K562 (cell line): ENCODE data around the gene KCNH2. TPM values are rescaled to one million over a fixed set of nuclear protein-coding genes. Genes with fewer than 3 reads are reported as not detected.
A peak's percentile ranks its signal among the peaks of the same experiment; 100 is the strongest.

Source experiments
- CBFA2T3 ChIP-seq: fragments of 450-650 bp; IDR thresholded peaks from 2 replicates; pipeline ENCODE4 v1.6.1; 2017
- CTBP1 ChIP-seq: fragments of 450-650 bp; IDR thresholded peaks from 2 replicates; pipeline ENCODE4 v1.6.1; 2016; ENCODE audit warnings: borderline replicate concordance
- DNMT1 ChIP-seq: fragments of 450-650 bp; IDR thresholded peaks from 2 replicates; pipeline ENCODE4 v1.6.1; 2016; ENCODE audit warnings: antibody characterized with exemption, mild to moderate bottlenecking
- FOXP1 ChIP-seq: sonication (generic); formaldehyde crosslinking; IDR thresholded peaks from 2 replicates; pipeline ENCODE4 v1.8.0; 2022; ENCODE audit warnings: mild to moderate bottlenecking, missing genetic modification reagents
- HMGN3 ChIP-seq: IDR thresholded peaks from 2 replicates; pipeline ENCODE4 v1.6.1; 2011; ENCODE audit warnings: borderline replicate concordance, low read depth, mild to moderate bottlenecking, mixed read lengths, low read length; ENCODE audit not compliant: insufficient read length; ENCODE audit errors: extremely low read depth
- JUN ChIP-seq, 2 experiments: sonication (generic) in 1 of 2; formaldehyde crosslinking in 1 of 2; IDR thresholded peaks; 2 replicates each; pipeline versions ENCODE4 v1.6.1 to v1.8.0; 2012 to 2022; ENCODE audit warnings: borderline replicate concordance in 2 of 2, mild to moderate bottlenecking in 2 of 2, improper control_type of control experiment in 1 of 2, low read depth in 1 of 2, low read length in 1 of 2, missing genetic modification reagents in 1 of 2
- KLF13 ChIP-seq: fragments of 450-650 bp; IDR thresholded peaks from 2 replicates; pipeline ENCODE4 v1.6.1; 2016; ENCODE audit warnings: missing genetic modification characterization, low read depth, mild to moderate bottlenecking, missing compliant biosample characterization, moderate library complexity, borderline replicate concordance
- NR2C1 ChIP-seq, 2 experiments: fragments of 450-650 bp; IDR thresholded peaks; 2 replicates each; pipeline ENCODE4 v1.6.1; 2017; ENCODE audit warnings: mild to moderate bottlenecking in 2 of 2, antibody characterized with exemption in 1 of 2, inconsistent platforms in 1 of 2, missing compliant biosample characterization in 1 of 2, missing genetic modification characterization in 1 of 2
- PATZ1 ChIP-seq: fragments of 250-450 bp; sonication (Bioruptor Pico); IDR thresholded peaks from 2 replicates; pipeline ENCODE4 v1.5.0; 2020; ENCODE audit warnings: mild to moderate bottlenecking, borderline replicate concordance
- PPARD ChIP-seq: fragments of 250-450 bp; sonication (Bioruptor Pico); IDR thresholded peaks from 2 replicates; pipeline ENCODE4 v1.8.0; 2022; ENCODE audit warnings: inconsistent platforms, mild to moderate bottlenecking, moderate library complexity
- PRMT5 ChIP-seq: sonication (generic); formaldehyde crosslinking; IDR thresholded peaks from 2 replicates; pipeline ENCODE4 v1.5.0; 2020; ENCODE audit warnings: missing genetic modification reagents
- RBM14 ChIP-seq: fragments of 200-400 bp; formaldehyde crosslinking; IDR thresholded peaks from 2 replicates; pipeline ENCODE4 v1.6.1; 2018; ENCODE audit warnings: low read depth, mild to moderate bottlenecking, low read length, moderate library complexity, borderline replicate concordance; ENCODE audit not compliant: insufficient read depth
- THRAP3 ChIP-seq: fragments of 450-650 bp; IDR thresholded peaks from 2 replicates; pipeline ENCODE4 v1.6.1; 2016; ENCODE audit warnings: mild to moderate bottlenecking, inconsistent platforms, borderline replicate concordance
- ZNF239 ChIP-seq: fragments of 250-450 bp; sonication (Bioruptor Pico); IDR thresholded peaks from 2 replicates; pipeline ENCODE4 v1.4.0; 2020; ENCODE audit warnings: mild to moderate bottlenecking
- ZNF316 ChIP-seq: fragments of 450-650 bp; IDR thresholded peaks from 2 replicates; pipeline ENCODE4 v1.6.1; 2016
- ZNF76 ChIP-seq: fragments of 250-450 bp; sonication (Bioruptor Pico); IDR thresholded peaks from 2 replicates; pipeline ENCODE4 v1.4.0; 2020; ENCODE audit warnings: mild to moderate bottlenecking, moderate library complexity, borderline replicate concordance
- ZNF780A ChIP-seq: fragments of 250-450 bp; sonication (Bioruptor Pico); IDR thresholded peaks from 2 replicates; pipeline ENCODE4 v1.5.0; 2021; ENCODE audit warnings: mild to moderate bottlenecking
- polyA plus RNA-seq, 8 experiments: library from polyadenylated mRNA; depleted of rRNA in 4 of 8; stranded (reverse) in 5 of 8; unstranded in 3 of 8; fragments of >200 nt; fragmentation: Nextera tagmentation in 2 of 8; fragmentation: Illumina TruSeq in 1 of 8; extraction: Ambion mirVana in 2 of 8; extraction: Trizol in 1 of 8; gene quantifications; 2 replicates each; pipeline versions ENCODE4 v1.2.1 to v1.2.3, GENCODE V29; 2011 to 2014; ENCODE audit warnings: inconsistent platforms in 1 of 8, missing spikeins in 1 of 8
- total RNA-seq, 7 experiments: library from RNA; depleted of rRNA in 6 of 7; stranded (reverse); fragments of >200 nt in 6 of 7; fragmentation: Illumina TruSeq in 2 of 7; extraction: Trizol in 2 of 7; gene quantifications; 2 replicates each; pipeline versions ENCODE4 v1.2.1 to v1.2.3, GENCODE V29; 2011 to 2021; ENCODE audit warnings: low replicate concordance in 1 of 7
- TF ChIP-seq, protein P1 (sequence below): sonication (generic); formaldehyde crosslinking; IDR thresholded peaks from 2 replicates; pipeline ENCODE4 v1.8.0; 2022; ENCODE audit warnings: mild to moderate bottlenecking, missing genetic modification reagents

Gene KCNH2
- total and polyA plus RNA-seq, 9 of the 15 experiments (the other 6 are each of a cell fraction or from before 2014, with no cell fraction given), result 18.1 to 368 (median 218) TPM

DNA sequence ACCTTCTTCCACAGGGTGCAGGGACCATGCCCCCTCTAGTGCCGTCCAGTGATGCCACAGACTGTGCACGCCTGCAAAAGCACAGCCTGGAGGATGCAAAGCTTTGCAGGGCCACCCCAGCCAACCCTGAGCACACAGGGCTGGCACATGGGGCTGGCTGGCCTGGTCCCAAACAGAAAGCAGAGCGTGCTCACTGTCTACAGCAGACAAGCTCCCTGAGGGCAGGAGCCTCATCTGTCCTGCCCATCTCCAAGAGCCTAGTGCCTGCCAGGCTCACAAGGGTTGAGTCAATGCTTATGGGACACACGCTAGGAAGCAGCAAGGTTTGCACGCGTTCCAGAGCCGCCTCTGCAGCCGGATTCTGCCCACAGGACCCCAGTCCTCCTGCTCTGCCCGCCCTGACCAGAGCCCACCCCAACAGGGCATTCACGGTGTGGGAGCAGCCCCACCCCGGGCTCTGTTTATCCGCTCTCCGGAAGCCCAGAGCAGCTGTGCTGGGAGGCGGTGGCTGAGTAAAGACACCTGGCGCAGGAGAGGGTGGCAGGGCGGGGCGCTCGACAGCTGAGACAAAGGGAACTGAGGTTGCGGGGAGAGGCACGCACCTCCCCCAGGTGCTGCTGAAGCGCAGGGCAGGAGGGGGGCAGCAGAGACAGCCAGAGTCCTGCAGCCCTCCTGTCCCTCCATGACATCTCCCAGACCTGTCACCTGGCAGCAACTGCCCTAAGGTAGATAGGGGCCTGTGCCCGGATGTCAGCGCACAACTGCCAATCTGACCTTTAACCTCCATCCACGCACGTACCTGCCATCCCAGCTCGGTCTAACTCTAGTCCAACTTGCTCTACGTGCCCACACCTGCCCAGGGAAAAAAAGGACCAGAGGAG lies 4.3 kb downstream of the KCNH2 start (continued):
- TF ChIP-seq HMGN3 (no peak), PATZ1 (CRISPR knock-in tag) (no peak), ZNF239 (CRISPR knock-in tag) (no peak), NR2C1 (IDR thresholded peaks at IDR 0.05) (peak; percentile 49; the same call in 1 of the 2 replicates), NR2C1 (tag; IDR thresholded peaks at IDR 0.05) (peak; percentile 71), FOXP1 (CRISPR knock-in tag) (no peak), RBM14 (0 out of 2 replicates have a peak, but pooled peaks have one; percentile 34), ZNF316 (peak; percentile 51; the same call in 1 of the 2 replicates), DNMT1 (no peak), PRMT5 (no peak), ZNF76 (CRISPR knock-in tag) (0 out of 2 replicates have a peak, but pooled peaks have one; percentile 30), CTBP1 (no peak), PPARD (CRISPR knock-in tag) (no peak), ZNF780A (CRISPR knock-in tag) (no peak), CBFA2T3 (no peak), JUN (IDR thresholded peaks at IDR 0.05; ENCODE audit: borderline replicate concordance, low read depth, low read length) (no peak), JUN (CRISPR knock-in tag; IDR thresholded peaks at IDR 0.05; ENCODE audit: borderline replicate concordance) (0 out of 2 replicates have a peak, but pooled peaks have one; percentile 49), THRAP3 (no peak), KLF13 (tag) (peak; percentile 31; the same call in 1 of the 2 replicates)
- TF ChIP-seq, protein P1, sequence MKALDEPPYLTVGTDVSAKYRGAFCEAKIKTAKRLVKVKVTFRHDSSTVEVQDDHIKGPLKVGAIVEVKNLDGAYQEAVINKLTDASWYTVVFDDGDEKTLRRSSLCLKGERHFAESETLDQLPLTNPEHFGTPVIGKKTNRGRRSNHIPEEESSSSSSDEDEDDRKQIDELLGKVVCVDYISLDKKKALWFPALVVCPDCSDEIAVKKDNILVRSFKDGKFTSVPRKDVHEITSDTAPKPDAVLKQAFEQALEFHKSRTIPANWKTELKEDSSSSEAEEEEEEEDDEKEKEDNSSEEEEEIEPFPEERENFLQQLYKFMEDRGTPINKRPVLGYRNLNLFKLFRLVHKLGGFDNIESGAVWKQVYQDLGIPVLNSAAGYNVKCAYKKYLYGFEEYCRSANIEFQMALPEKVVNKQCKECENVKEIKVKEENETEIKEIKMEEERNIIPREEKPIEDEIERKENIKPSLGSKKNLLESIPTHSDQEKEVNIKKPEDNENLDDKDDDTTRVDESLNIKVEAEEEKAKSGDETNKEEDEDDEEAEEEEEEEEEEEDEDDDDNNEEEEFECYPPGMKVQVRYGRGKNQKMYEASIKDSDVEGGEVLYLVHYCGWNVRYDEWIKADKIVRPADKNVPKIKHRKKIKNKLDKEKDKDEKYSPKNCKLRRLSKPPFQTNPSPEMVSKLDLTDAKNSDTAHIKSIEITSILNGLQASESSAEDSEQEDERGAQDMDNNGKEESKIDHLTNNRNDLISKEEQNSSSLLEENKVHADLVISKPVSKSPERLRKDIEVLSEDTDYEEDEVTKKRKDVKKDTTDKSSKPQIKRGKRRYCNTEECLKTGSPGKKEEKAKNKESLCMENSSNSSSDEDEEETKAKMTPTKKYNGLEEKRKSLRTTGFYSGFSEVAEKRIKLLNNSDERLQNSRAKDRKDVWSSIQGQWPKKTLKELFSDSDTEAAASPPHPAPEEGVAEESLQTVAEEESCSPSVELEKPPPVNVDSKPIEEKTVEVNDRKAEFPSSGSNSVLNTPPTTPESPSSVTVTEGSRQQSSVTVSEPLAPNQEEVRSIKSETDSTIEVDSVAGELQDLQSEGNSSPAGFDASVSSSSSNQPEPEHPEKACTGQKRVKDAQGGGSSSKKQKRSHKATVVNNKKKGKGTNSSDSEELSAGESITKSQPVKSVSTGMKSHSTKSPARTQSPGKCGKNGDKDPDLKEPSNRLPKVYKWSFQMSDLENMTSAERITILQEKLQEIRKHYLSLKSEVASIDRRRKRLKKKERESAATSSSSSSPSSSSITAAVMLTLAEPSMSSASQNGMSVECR (CRISPR knock-in tag), result 0 out of 2 replicates have a peak, but pooled peaks have one; percentile 28
